ENCODE data around the gene SEMA6D. TPM values are rescaled to one million over a fixed set of nuclear protein-coding genes. Genes with fewer than 3 reads are reported as not detected.

Gene SEMA6D
- total and polyA plus RNA-seq, 12 donors = 1.4 to 20.1 (median 11.9) TPM

DNA sequence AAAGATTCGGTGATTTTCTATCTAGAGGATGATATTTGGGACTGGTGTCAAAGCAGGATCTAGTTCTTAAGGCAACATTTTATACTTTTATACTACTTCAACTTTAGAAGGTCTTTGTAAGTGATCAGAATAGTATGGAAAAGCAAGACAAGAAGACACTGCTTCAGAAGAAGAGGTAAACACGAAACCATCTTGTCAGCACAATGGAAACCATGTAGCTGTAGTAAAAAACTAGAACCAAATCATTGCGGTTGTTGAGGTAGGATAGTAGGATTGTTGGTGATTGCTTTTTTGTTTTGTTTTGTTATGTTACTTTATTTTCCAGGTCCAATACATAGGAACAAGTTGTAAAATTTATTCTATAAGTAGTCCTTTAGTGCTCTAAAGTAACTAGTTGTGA, 40.0 kb downstream of the SEMA6D start:
- H3K4me3 ChIP-seq = no peak overlapping the region
- no peaks in the 10 kb centered on the region for H3K27me3 ChIP-seq
- DNase-seq (no peak), ATAC-seq (no peak)
- H3K27ac ChIP-seq = no peak overlapping the region
- peaks cover 0 to 39% (median 12%) of the 10 kb centered on the region in 9 donors for H3K36me3 ChIP-seq
- 61 to 76% methylated on average over 3 of the region's 3 CpGs for WGBS, 2 donors
- TF ChIP-seq CTCF (IDR thresholded peaks at IDR 0.05) = no peak
- peaks cover 0 to 31% (median 13%) of the 10 kb centered on the region in 11 donors for H3K9me3 ChIP-seq
- intact Hi-C loops (cut with DNase I) = no loop called here
- H3K4me1 ChIP-seq = peaks cover 0 to 20% (median 0%) of the 10 kb centered on the region in 9 donors

GRCh38 chr15:47762621-47763020, 45.3 kb downstream of the SEMA6D start:
- intact Hi-C loops (cut with DNase I) = no loop called here
- no peaks in the 10 kb centered on the region for H3K9me3 ChIP-seq
- H3K27ac ChIP-seq = no peak overlapping the region
- no peaks in the 10 kb centered on the region for H3K27me3 ChIP-seq
- H3K36me3 ChIP-seq = peaks cover 0 to 81% (median 45%) of the 10 kb centered on the region in 9 donors
- DNase-seq (no peak), ATAC-seq (no peak)
- 94 to 96% methylated on average over 3 of the region's 3 CpGs for WGBS, 2 donors
- no peak for TF ChIP-seq CTCF (IDR thresholded peaks at IDR 0.05)
- no peak overlapping the region for H3K4me3 ChIP-seq
- H3K4me1 ChIP-seq = peaks cover 0 to 10% (median 0%) of the 10 kb centered on the region in 9 donors

DNA sequence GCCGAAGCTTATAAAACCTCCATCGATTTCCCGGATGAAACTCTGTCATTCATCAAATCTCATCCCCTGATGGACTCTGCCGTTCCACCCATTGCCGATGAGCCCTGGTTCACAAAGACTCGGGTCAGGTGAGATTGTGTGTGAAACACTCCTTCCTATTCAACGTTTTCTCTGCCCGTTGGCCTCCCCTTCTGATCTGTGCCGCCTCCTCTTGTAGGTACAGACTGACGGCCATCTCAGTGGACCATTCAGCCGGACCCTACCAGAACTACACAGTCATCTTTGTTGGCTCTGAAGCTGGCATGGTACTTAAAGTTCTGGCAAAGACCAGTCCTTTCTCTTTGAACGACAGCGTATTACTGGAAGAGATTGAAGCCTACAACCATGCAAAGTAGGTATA, 47.4 kb downstream of the SEMA6D start:
- Histone ChIP-seq H3K4me1 (peaks cover 0 to under 1% (median 0%) of the 10 kb centered on the region in 9 donors), H3K4me3 (no peak overlapping the region), H3K9me3 (no peaks in the 10 kb centered on the region), H3K36me3 (peaks cover 0 to 97% (median 48%) of the 10 kb centered on the region in 9 donors), H3K27me3 (no peaks in the 10 kb centered on the region), H3K27ac (no peak overlapping the region)
- no peak for DNase-seq
- WGBS, 2 donors = 87 to 92% methylated on average over 13 of the region's 13 CpGs
- no peak for ATAC-seq
- TF ChIP-seq CTCF (IDR thresholded peaks at IDR 0.05) = no peak
- intact Hi-C loops (cut with DNase I) = no loop called here

DNA sequence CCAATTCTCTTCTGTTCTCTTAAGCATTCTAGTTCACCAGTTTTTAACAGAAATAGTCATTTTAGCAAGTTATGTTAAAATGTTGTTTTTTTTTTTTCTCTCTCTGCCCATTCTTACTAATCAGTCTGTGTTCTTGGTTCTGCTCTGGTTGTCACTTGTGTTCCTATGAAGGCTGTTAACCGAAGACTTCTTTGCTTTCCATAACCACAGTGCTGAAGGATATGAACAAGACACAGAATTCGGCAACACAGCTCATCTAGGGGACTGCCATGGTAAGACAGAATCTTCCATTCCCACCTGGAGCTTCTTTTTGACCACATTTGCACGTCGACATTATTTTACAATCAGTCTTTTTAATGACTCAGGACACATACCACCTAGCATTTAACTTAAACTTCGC, 49.1 kb downstream of the SEMA6D start:
- H3K4me3 ChIP-seq = no peak overlapping the region
- no peak for TF ChIP-seq CTCF (IDR thresholded peaks at IDR 0.05)
- peaks cover 0 to 7% (median 0%) of the 10 kb centered on the region in 9 donors for H3K4me1 ChIP-seq
- no peak for DNase-seq
- 86 to 95% methylated on average over 5 of the region's 5 CpGs for WGBS, 2 donors
- no peak overlapping the region for H3K27ac ChIP-seq
- ATAC-seq = no peak
- H3K9me3 ChIP-seq = no peaks in the 10 kb centered on the region
- H3K27me3 ChIP-seq = no peaks in the 10 kb centered on the region
- intact Hi-C loops (cut with DNase I) = no loop called here
- peaks cover 0 to 99% (median 53%) of the 10 kb centered on the region in 9 donors for H3K36me3 ChIP-seq
